NCI-H524 (cell line): ENCODE measurements around the gene C15orf61.
A peak's percentile ranks its signal among the peaks of the same experiment; 100 is the strongest.

Experiments used
- DNase-seq, 2 experiments: peaks; one replicate each; lab custom pipeline; 2025; lab: John Stamatoyannopoulos, UW

Gene C15orf61

GRCh38 chr15:67512933-67513714 is 7.8 kb upstream of the C15orf61 start:
- no peak for DNase-seq

GRCh38 chr15:67515090-67515489 is 5.8 kb upstream of the C15orf61 start:
- DNase-seq, result no peak

GRCh38 chr15:67515557-67515956 is 5.4 kb upstream of the C15orf61 start:
- DNase-seq, result no peak

GRCh38 chr15:67520321-67521028 is 456 bp upstream of the C15orf61 start:
- no peak for DNase-seq

- peak; percentile 12 to 72 for DNase-seq
Observed at GRCh38 chr15:67521783-67522568, 1.0 kb downstream of the C15orf61 start.

- no peak for DNase-seq
Observed at GRCh38 chr15:67523330-67523729, 2.4 kb downstream of the C15orf61 start.

- no peak for DNase-seq
Observed at GRCh38 chr15:67524235-67524634, 3.3 kb downstream of the C15orf61 start.

GRCh38 chr15:67528513-67528912 is 7.6 kb downstream of the C15orf61 start:
- DNase-seq, result no peak

GRCh38 chr15:67531379-67531914 is 10.5 kb downstream of the C15orf61 start:
- peak in 1 of 2 experiments; percentile 2 for DNase-seq

GRCh38 chr15:67533873-67534272 is 12.9 kb downstream of the C15orf61 start:
- no peak for DNase-seq

- DNase-seq, result no peak
Observed at GRCh38 chr15:67534360-67534759, 13.4 kb downstream of the C15orf61 start.

- no peak for DNase-seq
Observed at GRCh38 chr15:67537771-67538170, 16.8 kb downstream of the C15orf61 start.

GRCh38 chr15:67542420-67543347 is 21.8 kb downstream of the C15orf61 start, which contains the start of gene MAP2K5:
Gene MAP2K5 (plus strand): TSS chr15:67542703. CDS start chr15:67543336, 633 bp downstream.
- DNase-seq, result peak; percentile 60 to 79

- DNase-seq, result no peak
Observed at GRCh38 chr15:67543348-67543718, 22.4 kb downstream of the C15orf61 start.

- no peak for DNase-seq
Observed at GRCh38 chr15:67544475-67544874, 23.5 kb downstream of the C15orf61 start.

GRCh38 chr15:67545864-67546263 is 24.9 kb downstream of the C15orf61 start:
- DNase-seq, result no peak

GRCh38 chr15:67547064-67547463 is 26.1 kb downstream of the C15orf61 start:
- DNase-seq, result no peak

- no peak for DNase-seq
Observed at GRCh38 chr15:67547836-67548235, 26.9 kb downstream of the C15orf61 start.

GRCh38 chr15:67548236-67548852 is 27.4 kb downstream of the C15orf61 start:
- DNase-seq, result no peak

- peak in 1 of 2 experiments; percentile 4 for DNase-seq
Observed at GRCh38 chr15:67548862-67549651, 28.1 kb downstream of the C15orf61 start.
